Measurements from ENCODE around the gene TRIM44.
"Not testable (repeated sequence)": the region's sequence is repeated elsewhere in the genome, so short reads cannot be mapped to it uniquely, and the experiment has no call there.

TRIM44 gene

GRCh38 chr11:35651263-35651662, 11.3 kb upstream of the TRIM44 start:
- H3K4me3 ChIP-seq (ENCODE audit: low read depth, low read length) = no peak overlapping the region
- no peak overlapping the region for H3K4ac ChIP-seq (ENCODE audit: low read depth, low read length)
- no peak overlapping the region for H2BK12ac ChIP-seq (ENCODE audit: low read length)
- H3K27me3 ChIP-seq (ENCODE audit: insufficient read depth, low read length) = no peaks in the 10 kb centered on the region
- no peak overlapping the region for H3K14ac ChIP-seq (ENCODE audit: low read length)
- H2BK120ac ChIP-seq (ENCODE audit: insufficient read depth, low read length, poor library complexity) = no peak overlapping the region
- no peak for DNase-seq
- no peaks in the 10 kb centered on the region for H3K9me3 ChIP-seq (ENCODE audit: insufficient read depth, low read depth, low read length)
- no peaks in the 10 kb centered on the region for H3K4me1 ChIP-seq (ENCODE audit: control insufficient read depth in 1 of 2, insufficient read depth in 2 of 2, low read length in 2 of 2)
- no peak overlapping the region for H3K4me2 ChIP-seq (ENCODE audit: low read length)
- H2AFZ ChIP-seq (ENCODE audit: insufficient read depth, low read length, poor library complexity) = no peak overlapping the region
- no peak overlapping the region for H3K9ac ChIP-seq (ENCODE audit: low read length)
- no peak overlapping the region for H2BK5ac ChIP-seq (ENCODE audit: low read depth, low read length, poor library complexity)
- H3K79me1 ChIP-seq (ENCODE audit: low read length) = no peaks in the 10 kb centered on the region
- H3K23ac ChIP-seq (ENCODE audit: low read length) = no peak overlapping the region
- H4K8ac ChIP-seq (ENCODE audit: low read depth, low read length) = no peak overlapping the region
- H3K18ac ChIP-seq (ENCODE audit: low read length) = no peak overlapping the region
- H2AK5ac ChIP-seq (ENCODE audit: low read length) = no peak overlapping the region
- no peak overlapping the region for H4K91ac ChIP-seq (ENCODE audit: low read depth, low read length)
- H4K12ac ChIP-seq (ENCODE audit: low read depth, low read length) = no peak overlapping the region
- no peak overlapping the region for H3K27ac ChIP-seq (ENCODE audit: low read depth, low read length)
- no peaks in the 10 kb centered on the region for H3K36me3 ChIP-seq (ENCODE audit: control insufficient read depth in 1 of 2, insufficient read depth in 2 of 2, low read length in 2 of 2)
- WGBS (ENCODE audit: extremely low coverage, insufficient coverage, insufficient read length) = no CpG with 5 or more reads among the region's 3 CpGs
- no peaks in the 10 kb centered on the region for H3K79me2 ChIP-seq (ENCODE audit: control insufficient read depth, insufficient read depth, low read length, poor library complexity)

GRCh38 chr11:35652786-35653185, 9.8 kb upstream of the TRIM44 start:
- H3K9ac ChIP-seq (ENCODE audit: low read length); H2BK5ac ChIP-seq (ENCODE audit: low read depth, low read length, poor library complexity); H3K23ac ChIP-seq (ENCODE audit: low read length); H3K14ac ChIP-seq (ENCODE audit: low read length); DNase-seq; H3K27me3 ChIP-seq (ENCODE audit: insufficient read depth, low read length); H2AFZ ChIP-seq (ENCODE audit: insufficient read depth, low read length, poor library complexity); H2AK5ac ChIP-seq (ENCODE audit: low read length); H3K79me1 ChIP-seq (ENCODE audit: low read length); H3K4me1 ChIP-seq (ENCODE audit: control insufficient read depth in 1 of 2, insufficient read depth in 2 of 2, low read length in 2 of 2); H2BK12ac ChIP-seq (ENCODE audit: low read length); H4K12ac ChIP-seq (ENCODE audit: low read depth, low read length); H4K91ac ChIP-seq (ENCODE audit: low read depth, low read length); H2BK120ac ChIP-seq (ENCODE audit: insufficient read depth, low read length, poor library complexity); H3K36me3 ChIP-seq (ENCODE audit: control insufficient read depth in 1 of 2, insufficient read depth in 2 of 2, low read length in 2 of 2); H3K4me2 ChIP-seq (ENCODE audit: low read length); H3K79me2 ChIP-seq (ENCODE audit: control insufficient read depth, insufficient read depth, low read length, poor library complexity); H3K27ac ChIP-seq (ENCODE audit: low read depth, low read length); H3K4me3 ChIP-seq (ENCODE audit: low read depth, low read length); H4K8ac ChIP-seq (ENCODE audit: low read depth, low read length); H3K4ac ChIP-seq (ENCODE audit: low read depth, low read length); H3K18ac ChIP-seq (ENCODE audit: low read length); H3K9me3 ChIP-seq (ENCODE audit: insufficient read depth, low read depth, low read length): not testable (repeated sequence)
- no CpG with 5 or more reads among the region's 5 CpGs for WGBS (ENCODE audit: extremely low coverage, insufficient coverage, insufficient read length)

GRCh38 chr11:35654711-35655110, 7.9 kb upstream of the TRIM44 start:
- no peak overlapping the region for H2BK12ac ChIP-seq (ENCODE audit: low read length)
- no peaks in the 10 kb centered on the region for H3K36me3 ChIP-seq (ENCODE audit: control insufficient read depth in 1 of 2, insufficient read depth in 2 of 2, low read length in 2 of 2)
- no peak overlapping the region for H2BK5ac ChIP-seq (ENCODE audit: low read depth, low read length, poor library complexity)
- H3K4ac ChIP-seq (ENCODE audit: low read depth, low read length) = no peak overlapping the region
- no peak overlapping the region for H2AFZ ChIP-seq (ENCODE audit: insufficient read depth, low read length, poor library complexity)
- no peak overlapping the region for H2BK120ac ChIP-seq (ENCODE audit: insufficient read depth, low read length, poor library complexity)
- no peaks in the 10 kb centered on the region for H3K27me3 ChIP-seq (ENCODE audit: insufficient read depth, low read length)
- no CpG with 5 or more reads among the region's 6 CpGs for WGBS (ENCODE audit: extremely low coverage, insufficient coverage, insufficient read length)
- H3K9ac ChIP-seq (ENCODE audit: low read length) = no peak overlapping the region
- no peak overlapping the region for H3K23ac ChIP-seq (ENCODE audit: low read length)
- H4K8ac ChIP-seq (ENCODE audit: low read depth, low read length) = no peak overlapping the region
- no peak overlapping the region for H4K12ac ChIP-seq (ENCODE audit: low read depth, low read length)
- no peak for DNase-seq
- H3K4me2 ChIP-seq (ENCODE audit: low read length) = no peak overlapping the region
- H3K4me1 ChIP-seq (ENCODE audit: control insufficient read depth in 1 of 2, insufficient read depth in 2 of 2, low read length in 2 of 2) = no peaks in the 10 kb centered on the region
- H3K79me1 ChIP-seq (ENCODE audit: low read length) = no peaks in the 10 kb centered on the region
- H4K91ac ChIP-seq (ENCODE audit: low read depth, low read length) = no peak overlapping the region
- no peaks in the 10 kb centered on the region for H3K79me2 ChIP-seq (ENCODE audit: control insufficient read depth, insufficient read depth, low read length, poor library complexity)
- no peaks in the 10 kb centered on the region for H3K9me3 ChIP-seq (ENCODE audit: insufficient read depth, low read depth, low read length)
- H3K27ac ChIP-seq (ENCODE audit: low read depth, low read length) = no peak overlapping the region
- H3K14ac ChIP-seq (ENCODE audit: low read length) = no peak overlapping the region
- no peak overlapping the region for H2AK5ac ChIP-seq (ENCODE audit: low read length)
- no peak overlapping the region for H3K18ac ChIP-seq (ENCODE audit: low read length)
- H3K4me3 ChIP-seq (ENCODE audit: low read depth, low read length) = no peak overlapping the region

GRCh38 chr11:35655254-35655653, 7.3 kb upstream of the TRIM44 start:
- Histone ChIP-seq H2BK120ac (ENCODE audit: insufficient read depth, low read length, poor library complexity) (no peak overlapping the region), H3K14ac (ENCODE audit: low read length) (no peak overlapping the region), H3K4ac (ENCODE audit: low read depth, low read length) (no peak overlapping the region), H2AK5ac (ENCODE audit: low read length) (no peak overlapping the region), H2BK5ac (ENCODE audit: low read depth, low read length, poor library complexity) (no peak overlapping the region), H3K18ac (ENCODE audit: low read length) (no peak overlapping the region), H3K9me3 (ENCODE audit: insufficient read depth, low read depth, low read length) (no peaks in the 10 kb centered on the region), H3K79me2 (ENCODE audit: control insufficient read depth, insufficient read depth, low read length, poor library complexity) (no peaks in the 10 kb centered on the region), H3K36me3 (ENCODE audit: control insufficient read depth in 1 of 2, insufficient read depth in 2 of 2, low read length in 2 of 2) (no peaks in the 10 kb centered on the region), H3K79me1 (ENCODE audit: low read length) (no peaks in the 10 kb centered on the region), H2AFZ (ENCODE audit: insufficient read depth, low read length, poor library complexity) (no peak overlapping the region), H3K23ac (ENCODE audit: low read length) (no peak overlapping the region), H4K12ac (ENCODE audit: low read depth, low read length) (no peak overlapping the region), H4K91ac (ENCODE audit: low read depth, low read length) (no peak overlapping the region), H3K4me3 (ENCODE audit: low read depth, low read length) (no peak overlapping the region), H3K4me1 (ENCODE audit: control insufficient read depth in 1 of 2, insufficient read depth in 2 of 2, low read length in 2 of 2) (no peaks in the 10 kb centered on the region), H2BK12ac (ENCODE audit: low read length) (no peak overlapping the region), H3K9ac (ENCODE audit: low read length) (no peak overlapping the region), H3K27me3 (ENCODE audit: insufficient read depth, low read length) (no peaks in the 10 kb centered on the region), H3K4me2 (ENCODE audit: low read length) (no peak overlapping the region), H3K27ac (ENCODE audit: low read depth, low read length) (no peak overlapping the region), H4K8ac (ENCODE audit: low read depth, low read length) (no peak overlapping the region)
- no CpG with 5 or more reads among the region's 1 CpG for WGBS (ENCODE audit: extremely low coverage, insufficient coverage, insufficient read length)
- no peak for DNase-seq
